ENCODE results near the gene ANKRD29.
"Not testable (repeated sequence)": the region's sequence is repeated elsewhere in the genome, so short reads cannot be mapped to it uniquely, and the experiment has no call there.

Gene ANKRD29

GRCh38 chr18:23578891-23579653 lies 83.6 kb downstream of the ANKRD29 start:
- Histone ChIP-seq H3K4me3 (ENCODE audit: low read depth, low read length) (no peak overlapping the region), H3K36me3 (replicated peaks) (peaks cover 2% of the 10 kb centered on the region)

GRCh38 chr18:23578067-23578701 lies 84.5 kb downstream of the ANKRD29 start:
- in situ Hi-C loops (cut with HindIII; ENCODE audit: low pct_ligation_motif_present, low sequenced_read_pairs), result no loop called here
- Histone ChIP-seq H3K27ac (no peak overlapping the region), H3K4me3 (ENCODE audit: low read depth, low read length) (no peak overlapping the region), H3K27me3 (replicated peaks) (no peaks in the 10 kb centered on the region), H3K36me3 (replicated peaks) (peaks cover 5% of the 10 kb centered on the region)
- no peak for DNase-seq
- TF ChIP-seq CTCF (IDR thresholded peaks at IDR 0.05; ENCODE audit: low read depth, low read length, missing control alignments), result no peak

More at GRCh38 chr18:23578891-23579653, 83.6 kb downstream of the ANKRD29 start:
- H3K27ac ChIP-seq, result no peak overlapping the region
- DNase-seq, result no peak
- no peaks in the 10 kb centered on the region for H3K27me3 ChIP-seq (replicated peaks)
- in situ Hi-C loops (cut with HindIII; ENCODE audit: low pct_ligation_motif_present, low sequenced_read_pairs), result no loop called here
- TF ChIP-seq CTCF (IDR thresholded peaks at IDR 0.05; ENCODE audit: low read depth, low read length, missing control alignments), result no peak

GRCh38 chr18:23577521-23577920 lies 85.2 kb downstream of the ANKRD29 start:
- in situ Hi-C loops (cut with HindIII; ENCODE audit: low pct_ligation_motif_present, low sequenced_read_pairs); H3K27ac ChIP-seq; DNase-seq; H3K4me3 ChIP-seq (ENCODE audit: low read depth, low read length); H3K27me3 ChIP-seq (replicated peaks): not testable (repeated sequence)
- H3K36me3 ChIP-seq (replicated peaks), result peaks cover 11% of the 10 kb centered on the region

- in situ Hi-C loops (cut with HindIII; ENCODE audit: low pct_ligation_motif_present, low sequenced_read_pairs), result no loop called here
- H3K4me3 ChIP-seq (ENCODE audit: low read depth, low read length), result no peak overlapping the region
- H3K27me3 ChIP-seq (replicated peaks), result no peaks in the 10 kb centered on the region
- TF ChIP-seq CTCF (IDR thresholded peaks at IDR 0.05; ENCODE audit: low read depth, low read length, missing control alignments), result no peak
- no peak overlapping the region for H3K27ac ChIP-seq
- no peak for DNase-seq
- H3K36me3 ChIP-seq (replicated peaks), result peaks cover 20% of the 10 kb centered on the region
These were observed 87.4 kb downstream of the ANKRD29 start for GRCh38 chr18:23575309-23575651.

- Histone ChIP-seq H3K27ac (no peak overlapping the region), H3K36me3 (replicated peaks) (peaks cover 24% of the 10 kb centered on the region), H3K27me3 (replicated peaks) (no peaks in the 10 kb centered on the region), H3K4me3 (ENCODE audit: low read depth, low read length) (no peak overlapping the region)
- no peak for TF ChIP-seq CTCF (IDR thresholded peaks at IDR 0.05; ENCODE audit: low read depth, low read length, missing control alignments)
- in situ Hi-C loops (cut with HindIII; ENCODE audit: low pct_ligation_motif_present, low sequenced_read_pairs), result no loop called here
- DNase-seq, result no peak
These were observed 88.0 kb downstream of the ANKRD29 start for GRCh38 chr18:23574611-23575308.
